Measurements from ENCODE around the gene FAM156A. TPM values are rescaled to one million over a fixed set of nuclear protein-coding genes. Genes with fewer than 3 reads are reported as not detected.

Gene FAM156A
- polyA plus RNA-seq, 1 of the 3 experiments (the other 2 are of a cell fraction): 47.2 TPM

- POLR2A ChIA-PET: interaction anchor here (0.7 to 1.4 kb wide), 2 partner anchors 53 to 86 kb away, joined by 5 read pairs; partner anchors contain the start of genes GPR173 and TSPYL2
- 10% methylated on average over 46 of the region's 46 CpGs for WGBS (ENCODE audit: low lambda C conversion rate)
- peak; percentile 86 for DNase-seq
- TF ChIP-seq ELF1 (IDR thresholded peaks at IDR 0.05) (no peak), NFIC (IDR thresholded peaks at IDR 0.05; ENCODE audit: borderline replicate concordance) (no peak), TCF12 (IDR thresholded peaks at IDR 0.05) (no peak), POLR2AphosphoS5 (IDR thresholded peaks at IDR 0.05; ENCODE audit: low read depth, low read length) (peak; percentile 41), SIN3A (IDR thresholded peaks at IDR 0.05; ENCODE audit: borderline replicate concordance, low read depth, low read length) (no peak), FOSL2 (IDR thresholded peaks at IDR 0.05; ENCODE audit: borderline replicate concordance, low read depth) (no peak), GATA2 (CRISPR knock-in tag; IDR thresholded peaks at IDR 0.05) (no peak), YY1 (IDR thresholded peaks at IDR 0.05; ENCODE audit: low read depth) (no peak), FOXM1 (IDR thresholded peaks at IDR 0.05; ENCODE audit: low read depth) (no peak; the same call in 1 of the 2 replicates), USF1 (IDR thresholded peaks at IDR 0.05; ENCODE audit: borderline replicate concordance, low read depth) (no peak), SMC3 (IDR thresholded peaks at IDR 0.05; ENCODE audit: low read depth, low read length) (peak; percentile 43; the same call in 1 of the 2 replicates), TEAD4 (IDR thresholded peaks at IDR 0.05; ENCODE audit: borderline replicate concordance, insufficient read depth) (no peak), REST (IDR thresholded peaks at IDR 0.05; ENCODE audit: low read depth, low read length) (no peak), JUND (IDR thresholded peaks at IDR 0.05) (no peak), TAF1 (IDR thresholded peaks at IDR 0.05; ENCODE audit: borderline replicate concordance, low read depth, low read length) (peak; percentile 59; the same call in 1 of the 2 replicates), RXRA (IDR thresholded peaks at IDR 0.05; ENCODE audit: borderline replicate concordance, low read depth) (no peak), GABPA (IDR thresholded peaks at IDR 0.05; ENCODE audit: low read depth) (peak; percentile 95), PBX3 (IDR thresholded peaks at IDR 0.05) (peak; percentile 94), EP300 (IDR thresholded peaks at IDR 0.05; ENCODE audit: borderline replicate concordance in 1 of 2, low read depth in 1 of 2, low read length in 1 of 2) (no peak), MEF2A (IDR thresholded peaks at IDR 0.05; ENCODE audit: borderline replicate concordance, low read depth) (no peak), RFX5 (IDR thresholded peaks at IDR 0.05; ENCODE audit: low read length) (no peak), RCOR1 (IDR thresholded peaks at IDR 0.05; ENCODE audit: low read length) (no peak), EZH2phosphoT487 (IDR thresholded peaks at IDR 0.05; ENCODE audit: borderline replicate concordance, low read depth) (no peak)
- TF ChIP-seq, protein P1, sequence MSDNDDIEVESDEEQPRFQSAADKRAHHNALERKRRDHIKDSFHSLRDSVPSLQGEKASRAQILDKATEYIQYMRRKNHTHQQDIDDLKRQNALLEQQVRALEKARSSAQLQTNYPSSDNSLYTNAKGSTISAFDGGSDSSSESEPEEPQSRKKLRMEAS (IDR thresholded peaks at IDR 0.05; ENCODE audit: low read depth): no peak
- TF ChIP-seq, protein P2, sequence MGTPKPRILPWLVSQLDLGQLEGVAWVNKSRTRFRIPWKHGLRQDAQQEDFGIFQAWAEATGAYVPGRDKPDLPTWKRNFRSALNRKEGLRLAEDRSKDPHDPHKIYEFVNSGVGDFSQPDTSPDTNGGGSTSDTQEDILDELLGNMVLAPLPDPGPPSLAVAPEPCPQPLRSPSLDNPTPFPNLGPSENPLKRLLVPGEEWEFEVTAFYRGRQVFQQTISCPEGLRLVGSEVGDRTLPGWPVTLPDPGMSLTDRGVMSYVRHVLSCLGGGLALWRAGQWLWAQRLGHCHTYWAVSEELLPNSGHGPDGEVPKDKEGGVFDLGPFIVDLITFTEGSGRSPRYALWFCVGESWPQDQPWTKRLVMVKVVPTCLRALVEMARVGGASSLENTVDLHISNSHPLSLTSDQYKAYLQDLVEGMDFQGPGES (IDR thresholded peaks at IDR 0.05; ENCODE audit: low read depth, low read length): no peak
- TF ChIP-seq, protein P3, sequence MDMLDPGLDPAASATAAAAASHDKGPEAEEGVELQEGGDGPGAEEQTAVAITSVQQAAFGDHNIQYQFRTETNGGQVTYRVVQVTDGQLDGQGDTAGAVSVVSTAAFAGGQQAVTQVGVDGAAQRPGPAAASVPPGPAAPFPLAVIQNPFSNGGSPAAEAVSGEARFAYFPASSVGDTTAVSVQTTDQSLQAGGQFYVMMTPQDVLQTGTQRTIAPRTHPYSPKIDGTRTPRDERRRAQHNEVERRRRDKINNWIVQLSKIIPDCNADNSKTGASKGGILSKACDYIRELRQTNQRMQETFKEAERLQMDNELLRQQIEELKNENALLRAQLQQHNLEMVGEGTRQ (IDR thresholded peaks at IDR 0.05; ENCODE audit: borderline replicate concordance, low read depth, low read length): no peak
Observed at GRCh38 chrX:52995135-52995986, 37.0 kb upstream of the FAM156A start.

More at GRCh38 chrX:52995135-52995986, 37.0 kb upstream of the FAM156A start:
- CTCF ChIA-PET: interaction anchor here (0.6 to 1.8 kb wide), 6 partner anchors 10 to 1534 kb away, joined by 3 to 6 read pairs (median 4); no protein-coding TSS in a partner anchor
- H3K9ac ChIP-seq: peak overlapping the region; percentile 79
- H3K4me3 ChIP-seq (ENCODE audit: low read depth in 2 of 2, low read length in 1 of 2): peak overlapping the region; percentile 53 to 64
- no peaks in the 10 kb centered on the region for H3K36me3 ChIP-seq (replicated peaks in 1 of 2; ENCODE audit: control insufficient read depth in 1 of 2, insufficient read depth in 2 of 2, low read length in 1 of 2)
- H3K4me1 ChIP-seq (ENCODE audit: control insufficient read depth in 1 of 2, insufficient read depth in 2 of 2, low read depth in 1 of 2, low read length in 1 of 2): peaks cover 0 to 4% of the 10 kb centered on the region in 2 experiments; a peak in 1 of 4 replicates
- H3K9me3 ChIP-seq: no peaks in the 10 kb centered on the region
- peaks cover 25% of the 10 kb centered on the region; the same call in 1 of the 2 replicates for H3K79me2 ChIP-seq (ENCODE audit: insufficient read depth)
- H2AFZ ChIP-seq (ENCODE audit: low read depth): peak overlapping the region; percentile 85
- no peaks in the 10 kb centered on the region for H3K9me2 ChIP-seq
- peak overlapping the region; percentile 71 for H3K4me2 ChIP-seq
- H3K27me3 ChIP-seq (ENCODE audit: insufficient read depth): peaks cover 9% of the 10 kb centered on the region
- no peaks in the 10 kb centered on the region for H4K20me1 ChIP-seq (ENCODE audit: insufficient read depth)
- H3K27ac ChIP-seq (ENCODE audit: low read depth in 2 of 2, low read length in 1 of 2): peak overlapping the region; percentile 84 to 93
- H3F3A ChIP-seq (replicated peaks; ENCODE audit: insufficient read depth): no peaks in the 10 kb centered on the region

All from SK-N-SH (cell line).